HCT116 (cell line): ENCODE data around the gene SEMA4C. TPM values are rescaled to one million over a fixed set of nuclear protein-coding genes. Genes with fewer than 3 reads are reported as not detected.

Experiments
- ATAC-seq: fragments of 200-7000 bp; cut with Tn5 transposase; 2 replicates; pipeline ENCODE4 v1.9.1; 2020; ENCODE audit warnings: mild to moderate bottlenecking, moderate library complexity
- BruUV-seq: library from RNA; stranded (reverse); fragments of 400-500 nt; replicated peaks from 2 replicates; lab custom pipeline; 2021; lab: Mats Ljungman, UMichigan
- CTCF ChIA-PET: fragments of 300-600 bp; sonication (Branson Sonifier 250); formaldehyde crosslinking; loops from one replicate; lab custom pipeline; 2021; ENCODE audit warnings: antibody characterized with exemption; lab: Charles Lee
- POLR2A ChIA-PET: fragments of 300-600, 350-600 bp; sonication (Branson Sonifier 250); formaldehyde crosslinking; loops from one replicate; lab custom pipeline; 2021; ENCODE audit warnings: antibody characterized with exemption; lab: Charles Lee
- RAD21 ChIA-PET, 2 experiments: fragments of 300-600 bp; sonication (Branson Sonifier 250); formaldehyde crosslinking; loops; one replicate each; lab custom pipeline; 2023; ENCODE audit warnings: low total read pairs in 2 of 2; ENCODE audit not compliant: uncharacterized antibody in 2 of 2, unreplicated experiment in 2 of 2, low non-redundant PET in 1 of 2; lab: Charles Lee
- DNase-seq: peaks from one replicate; pipeline ENCODE4 v3.0.0-alpha.2; 2010; ENCODE audit warnings: low read depth, low spot score
- H2AFZ ChIP-seq: fragments of 200-600 bp; shearing (Covaris generic), sonication (generic); 2 replicates; pipeline ENCODE4 v1.6.1; 2017; ENCODE audit warnings: low read depth, mixed run types, mixed read lengths, antibody characterized with exemption, low read length; ENCODE audit not compliant: poor library complexity, severe bottlenecking
- H3K27ac ChIP-seq: 2 replicates; pipeline ENCODE4 v1.5.1; 2012; ENCODE audit warnings: low read depth, low read length
- H3K27me3 ChIP-seq: fragments of 200-600 bp; sonication (generic); 2 replicates; pipeline ENCODE4 v1.6.1; 2016; ENCODE audit warnings: mixed run types, low read length, mixed read lengths; ENCODE audit not compliant: insufficient read depth
- H3K36me3 ChIP-seq, 2 experiments: fragments of 200-500 bp in 1 of 2; fragments of 200-600 bp in 1 of 2; sonication (Bioruptor generic) in 1 of 2; sonication (generic) in 1 of 2; 2 replicates each; pipeline versions ENCODE4 v1.5.1 to v1.6.1; 2014 to 2016; ENCODE audit warnings: low read length in 2 of 2, inconsistent platforms in 1 of 2, mixed read lengths in 1 of 2, mixed run types in 1 of 2; ENCODE audit not compliant: insufficient read depth in 2 of 2, control insufficient read depth in 1 of 2
- H3K4me1 ChIP-seq, 2 experiments: fragments of 200-600 bp in 1 of 2; sonication (generic) in 1 of 2; 2 replicates each; pipeline versions ENCODE4 v1.5.1 to v1.6.1; 2012 to 2017; ENCODE audit warnings: low read length in 2 of 2, inconsistent platforms in 1 of 2, mild to moderate bottlenecking in 1 of 2, mixed read lengths in 1 of 2, mixed run types in 1 of 2, moderate library complexity in 1 of 2; ENCODE audit not compliant: insufficient read depth in 2 of 2, control insufficient read depth in 1 of 2
- H3K4me2 ChIP-seq: fragments of 200-600 bp; sonication (generic); 2 replicates; pipeline ENCODE4 v1.6.1; 2017; ENCODE audit warnings: mixed run types, low read length, mixed read lengths
- H3K4me3 ChIP-seq, 2 experiments: fragments of 200-600 bp in 1 of 2; sonication (generic) in 1 of 2; replicated peaks in 1 of 2; 2 replicates each; pipeline ENCODE4 v1.5.1; 2011 to 2016; ENCODE audit warnings: low read length in 2 of 2, control low read depth in 1 of 2, low read depth in 1 of 2, mild to moderate bottlenecking in 1 of 2, mixed read lengths in 1 of 2, mixed run types in 1 of 2
- H3K79me2 ChIP-seq: fragments of 200-600 bp; sonication (generic); 2 replicates; pipeline ENCODE4 v1.6.1; 2017; ENCODE audit warnings: mild to moderate bottlenecking, mixed run types, low read length, moderate library complexity, mixed read lengths; ENCODE audit not compliant: insufficient read depth
- H3K9ac ChIP-seq: fragments of 200-600 bp; sonication (generic); 2 replicates; pipeline ENCODE4 v1.6.1; 2016; ENCODE audit warnings: low read length, mixed read lengths
- H3K9me2 ChIP-seq: fragments of 200-600 bp; sonication (generic), shearing (Covaris generic); 2 replicates; pipeline ENCODE4 v1.6.1; 2017; ENCODE audit warnings: mixed run types, mild to moderate bottlenecking, moderate library complexity; ENCODE audit not compliant: insufficient read depth
- H3K9me3 ChIP-seq, 2 experiments: fragments of 200-500 bp in 1 of 2; fragments of 200-600 bp in 1 of 2; sonication (Bioruptor generic) in 1 of 2; sonication (generic) in 1 of 2; 2 replicates each; pipeline ENCODE4 v1.6.1; 2014 to 2017; ENCODE audit warnings: low read length in 2 of 2, mixed read lengths in 2 of 2, inconsistent platforms in 1 of 2, low read depth in 1 of 2, mild to moderate bottlenecking in 1 of 2, mixed run types in 1 of 2, moderate library complexity in 1 of 2; ENCODE audit not compliant: control insufficient read depth in 1 of 2, insufficient read depth in 1 of 2
- H4K20me1 ChIP-seq: fragments of 200-600 bp; sonication (generic), shearing (Covaris generic); 2 replicates; pipeline ENCODE4 v1.6.1; 2017; ENCODE audit warnings: mixed run types, mild to moderate bottlenecking, moderate library complexity; ENCODE audit not compliant: insufficient read depth
- ATF3 ChIP-seq: IDR thresholded peaks from 2 replicates; pipeline ENCODE4 v1.6.1; 2012
- CBX3 ChIP-seq: IDR thresholded peaks from 2 replicates; pipeline ENCODE4 v1.6.1; 2012; ENCODE audit warnings: low read depth
- ELF1 ChIP-seq: IDR thresholded peaks from 2 replicates; pipeline ENCODE4 v1.6.1; 2012; ENCODE audit warnings: low read depth, borderline replicate concordance
- EZH2 ChIP-seq: fragments of 200-600 bp; sonication (generic); IDR thresholded peaks from 2 replicates; pipeline ENCODE4 v1.6.1; 2017; ENCODE audit warnings: antibody characterized with exemption, mixed run types
- EZH2phosphoT487 ChIP-seq: fragments of 200-600 bp; IDR thresholded peaks from 2 replicates; pipeline ENCODE4 v1.6.1; 2018; ENCODE audit warnings: antibody characterized with exemption, borderline replicate concordance
- FOSL1 ChIP-seq: IDR thresholded peaks from 2 replicates; pipeline ENCODE4 v1.6.1; 2012; ENCODE audit warnings: low read depth
- JUND ChIP-seq: IDR thresholded peaks from 2 replicates; pipeline ENCODE4 v1.6.1; 2012
- POLR2A ChIP-seq: IDR thresholded peaks from 2 replicates; pipeline ENCODE4 v1.7.0; 2011; ENCODE audit warnings: borderline replicate concordance; ENCODE audit not compliant: insufficient read depth, insufficient read length; ENCODE audit errors: extremely low read depth
- REST ChIP-seq: IDR thresholded peaks from 2 replicates; pipeline ENCODE4 v1.6.1; 2012; ENCODE audit warnings: low read depth
- TCF7L2 ChIP-seq: IDR thresholded peaks from 2 replicates; pipeline ENCODE4 v1.7.0; 2011; ENCODE audit warnings: borderline replicate concordance, inconsistent platforms; ENCODE audit not compliant: insufficient read depth, insufficient read length; ENCODE audit errors: extremely low read depth
- YY1 ChIP-seq: IDR thresholded peaks from 2 replicates; pipeline ENCODE4 v1.6.1; 2011; ENCODE audit warnings: low read length, low read depth, moderate library complexity, mild to moderate bottlenecking; ENCODE audit not compliant: insufficient replicate concordance; ENCODE audit errors: extremely low read depth
- ZBTB33 ChIP-seq: IDR thresholded peaks from 2 replicates; pipeline ENCODE4 v1.6.1; 2011; ENCODE audit warnings: mild to moderate bottlenecking, low read length, moderate library complexity; ENCODE audit not compliant: insufficient replicate concordance; ENCODE audit errors: extremely low read depth
- ZFX ChIP-seq: fragments of 450-650 bp; IDR thresholded peaks from 2 replicates; pipeline ENCODE4 v1.6.1; 2017
- ZNF274 ChIP-seq: fragments of 200-500 bp; sonication (Bioruptor generic); IDR thresholded peaks from 2 replicates; pipeline ENCODE4 v1.6.1; 2014; ENCODE audit warnings: mild to moderate bottlenecking, low read depth, low read length, inconsistent platforms
- intact Hi-C: fragments of 100-400 bp; cut with micrococcal nuclease; formaldehyde crosslinking; loops from 2 replicates; pipeline ENCODE4 v1.10.0; 2022
- total RNA-seq: library from RNA; stranded (reverse); gene quantifications from one replicate; pipeline ENCODE4 v1.2.1, GENCODE V29; 2021; ENCODE audit not compliant: unreplicated experiment

SEMA4C gene
- total RNA-seq, 1 experiment from 2014 or later: 25.4 TPM

- no peaks in the 10 kb centered on the region for H3K9me3 ChIP-seq
- H3K4me2 ChIP-seq: no peak overlapping the region
- no peaks in the 10 kb centered on the region for H3K4me1 ChIP-seq
- no peaks in the 10 kb centered on the region for H3K9me2 ChIP-seq
- peaks cover 13 to 18% of the 10 kb centered on the region in 2 experiments; a peak in 3 of 4 replicates for H3K36me3 ChIP-seq
- peaks cover 47% of the 10 kb centered on the region for H3K79me2 ChIP-seq
- H3K9ac ChIP-seq: no peak overlapping the region
- ATAC-seq (0 out of 2 replicates have a peak, but pooled peaks have one; percentile 46), DNase-seq (no peak)
- ChIA-PET CTCF (no interaction called here), RAD21 (no interaction called here), POLR2A (no interaction called here)
- H2AFZ ChIP-seq: no peak overlapping the region
- no peak overlapping the region for H3K4me3 ChIP-seq
- intact Hi-C loops: no loop called here
- no peak for TF ChIP-seq YY1
- no peak for TF ChIP-seq ATF3
- TF ChIP-seq ELF1: no peak
- TF ChIP-seq EZH2phosphoT487: no peak
- TF ChIP-seq EZH2: no peak
- no peak for TF ChIP-seq FOSL1
- TF ChIP-seq POLR2A: no peak
- no peak for TF ChIP-seq ZNF274
- TF ChIP-seq REST: no peak
- no peak for TF ChIP-seq JUND
- no peak for TF ChIP-seq ZBTB33
- no peak for TF ChIP-seq ZFX
- TF ChIP-seq TCF7L2: no peak
- no peak for TF ChIP-seq CBX3
- H3K27me3 ChIP-seq: no peaks in the 10 kb centered on the region
- no TSS peak for BruUV-seq
- no peak overlapping the region for H3K27ac ChIP-seq
- no peaks in the 10 kb centered on the region for H4K20me1 ChIP-seq
Observed at GRCh38 chr2:96824079-96824870, 45.6 kb downstream of the SEMA4C start.
